ENCODE results near the gene IRF2.

- TF ChIP-seq, protein P1, sequence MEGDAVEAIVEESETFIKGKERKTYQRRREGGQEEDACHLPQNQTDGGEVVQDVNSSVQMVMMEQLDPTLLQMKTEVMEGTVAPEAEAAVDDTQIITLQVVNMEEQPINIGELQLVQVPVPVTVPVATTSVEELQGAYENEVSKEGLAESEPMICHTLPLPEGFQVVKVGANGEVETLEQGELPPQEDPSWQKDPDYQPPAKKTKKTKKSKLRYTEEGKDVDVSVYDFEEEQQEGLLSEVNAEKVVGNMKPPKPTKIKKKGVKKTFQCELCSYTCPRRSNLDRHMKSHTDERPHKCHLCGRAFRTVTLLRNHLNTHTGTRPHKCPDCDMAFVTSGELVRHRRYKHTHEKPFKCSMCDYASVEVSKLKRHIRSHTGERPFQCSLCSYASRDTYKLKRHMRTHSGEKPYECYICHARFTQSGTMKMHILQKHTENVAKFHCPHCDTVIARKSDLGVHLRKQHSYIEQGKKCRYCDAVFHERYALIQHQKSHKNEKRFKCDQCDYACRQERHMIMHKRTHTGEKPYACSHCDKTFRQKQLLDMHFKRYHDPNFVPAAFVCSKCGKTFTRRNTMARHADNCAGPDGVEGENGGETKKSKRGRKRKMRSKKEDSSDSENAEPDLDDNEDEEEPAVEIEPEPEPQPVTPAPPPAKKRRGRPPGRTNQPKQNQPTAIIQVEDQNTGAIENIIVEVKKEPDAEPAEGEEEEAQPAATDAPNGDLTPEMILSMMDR (IDR thresholded peaks at IDR 0.05) = no peak
- TF ChIP-seq POLR2A (IDR thresholded peaks at IDR 0.05; ENCODE audit: low read depth) (no peak), POLR2AphosphoS5 (IDR thresholded peaks at IDR 0.05) (no peak)
Measured at GRCh38 chr4:184450045-184450444, 24.3 kb downstream of the IRF2 start.
